A673 (cell line): ENCODE measurements around the gene ENOX2.

ENCODE experiments used
- CTCF ChIP-seq: fragments of 300-800, 200-600 bp; sonication (generic); conservative IDR thresholded peaks from 2 replicates; pipeline ENCODE4 v1.5.1; 2017; ENCODE audit warnings: low read depth, mild to moderate bottlenecking, antibody characterized with exemption, low read length, moderate library complexity, mixed read lengths
- EZH2 ChIP-seq: fragments of 200-600 bp; sonication (generic); IDR thresholded peaks from 2 replicates; pipeline ENCODE4 v1.6.1; 2017; ENCODE audit warnings: borderline replicate concordance, low read depth, mild to moderate bottlenecking, mixed read lengths, antibody characterized with exemption, low read length; ENCODE audit not compliant: poor library complexity, severe bottlenecking

GRCh38 chrX:130874751-130875150 is 28.3 kb downstream of the ENOX2 start:
- TF ChIP-seq CTCF (no peak), EZH2 (no peak)
